Neural progenitor cell (in vitro differentiated cells): ENCODE data around the gene GPBAR1. TPM values are rescaled to one million over a fixed set of nuclear protein-coding genes. Genes with fewer than 3 reads are reported as not detected.

ENCODE experiments used
- DNase-seq: peaks from one replicate; pipeline ENCODE4 v3.0.0-alpha.2; 2016; ENCODE audit warnings: low spot score
- H2AFZ ChIP-seq: fragments of 200-600 bp; sonication (generic); replicated peaks from 2 replicates; pipeline ENCODE4 v1.6.1; 2016; ENCODE audit warnings: antibody characterized with exemption
- H3F3A ChIP-seq: fragments of 200-600 bp; sonication (generic); 2 replicates; pipeline ENCODE4 v1.6.1; 2016; ENCODE audit warnings: antibody characterized with exemption, low read depth
- H3K27ac ChIP-seq: fragments of 200-600 bp; sonication (generic); 2 replicates; pipeline ENCODE4 v1.5.1; 2016; ENCODE audit warnings: mild to moderate bottlenecking
- H3K27me3 ChIP-seq: fragments of 200-600 bp; sonication (generic); 2 replicates; pipeline ENCODE4 v1.6.1; 2016; ENCODE audit warnings: mild to moderate bottlenecking, moderate library complexity
- H3K36me3 ChIP-seq: fragments of 200-600 bp; sonication (generic); 2 replicates; pipeline ENCODE4 v1.5.1; 2016
- H3K4me1 ChIP-seq: fragments of 200-600 bp; sonication (generic); 2 replicates; pipeline ENCODE4 v1.6.1; 2016; ENCODE audit warnings: mixed run types
- H3K4me2 ChIP-seq: fragments of 200-600 bp; sonication (generic); 2 replicates; pipeline ENCODE4 v1.6.1; 2016
- H3K4me3 ChIP-seq: fragments of 200-600 bp; sonication (generic); 2 replicates; pipeline ENCODE4 v1.5.1; 2016
- H3K79me2 ChIP-seq: fragments of 200-600 bp; sonication (generic); 2 replicates; pipeline ENCODE4 v1.6.1; 2016; ENCODE audit warnings: low read depth
- H3K9ac ChIP-seq: fragments of 200-600 bp; sonication (generic); 2 replicates; pipeline ENCODE4 v1.6.1; 2016
- H3K9me3 ChIP-seq: fragments of 200-600 bp; sonication (generic); 2 replicates; pipeline ENCODE4 v1.5.1; 2016; ENCODE audit warnings: low read depth
- H4K20me1 ChIP-seq: fragments of 200-600 bp; sonication (generic); 2 replicates; pipeline ENCODE4 v1.6.1; 2016; ENCODE audit warnings: low read depth
- H3K27ac Mint-ChIP-seq: 3 replicates; pipeline ENCODE4 v1.8.0; 2021; ENCODE audit warnings: mixed read lengths
- H3K27me3 Mint-ChIP-seq: 2 replicates; pipeline ENCODE4 v1.8.0; 2022; ENCODE audit warnings: low read depth, mild to moderate bottlenecking, inconsistent platforms, moderate library complexity, mixed read lengths; ENCODE audit not compliant: insufficient read depth
- H3K36me3 Mint-ChIP-seq: 3 replicates; pipeline ENCODE4 v1.8.0; 2021; ENCODE audit warnings: mixed read lengths
- H3K4me1 Mint-ChIP-seq: 3 replicates; pipeline ENCODE4 v1.8.0; 2021; ENCODE audit warnings: mixed read lengths
- H3K4me3 Mint-ChIP-seq: 3 replicates; pipeline ENCODE4 v1.8.0; 2021; ENCODE audit warnings: mild to moderate bottlenecking, moderate library complexity, mixed read lengths
- H3K9me3 Mint-ChIP-seq: 3 replicates; pipeline ENCODE4 v1.8.0; 2020; ENCODE audit warnings: mixed read lengths
- EZH2 ChIP-seq: fragments of 200-600 bp; sonication (generic); IDR thresholded peaks from 2 replicates; pipeline ENCODE4 v1.6.1; 2017; ENCODE audit warnings: antibody characterized with exemption, mild to moderate bottlenecking, moderate library complexity
- EZH2phosphoT487 ChIP-seq: fragments of 200-600 bp; sonication (generic); IDR thresholded peaks from 2 replicates; pipeline ENCODE4 v1.6.1; 2017; ENCODE audit warnings: antibody characterized with exemption
- total RNA-seq: library from RNA; depleted of rRNA; stranded (reverse); fragments of >200 nt; gene quantifications from 2 replicates; pipeline ENCODE4 v1.2.3, GENCODE V29; 2015; ENCODE audit warnings: low replicate concordance
- TF ChIP-seq, protein P1 (sequence below): fragments of 200-600 bp; sonication (generic); IDR thresholded peaks from 2 replicates; pipeline ENCODE4 v1.5.1; 2017; ENCODE audit warnings: antibody characterized with exemption, mild to moderate bottlenecking

The GPBAR1 gene
- total RNA-seq, 1 donor from 2014 or later: not detected

DNA sequence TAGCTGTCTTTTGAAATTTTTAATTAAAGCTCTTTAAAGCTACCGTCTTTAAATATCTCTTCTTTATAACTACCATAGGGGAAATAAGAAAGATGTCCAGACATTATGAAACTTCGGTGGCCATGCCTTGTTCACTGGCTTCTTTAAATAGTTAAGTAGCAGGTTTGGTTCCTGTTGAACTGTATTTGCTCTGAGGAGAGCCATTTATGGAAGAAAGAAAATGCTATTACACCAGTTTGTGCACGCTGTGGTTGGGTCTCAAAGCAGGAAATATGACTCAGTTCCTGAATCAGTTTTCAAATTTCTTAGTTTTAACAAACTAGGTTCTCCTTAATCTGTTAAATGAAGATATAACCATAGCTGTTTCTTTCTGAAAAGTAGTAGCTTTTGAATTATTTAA, 31.6 kb upstream of the GPBAR1 start:
- DNase-seq: no peak
- Histone ChIP-seq H3K79me2 (peaks cover 18% of the 10 kb centered on the region), H3K4me1 (no peaks in the 10 kb centered on the region), H3F3A (no peaks in the 10 kb centered on the region), H3K9ac (no peak overlapping the region), H3K36me3 (peaks cover 15% of the 10 kb centered on the region), H3K9me3 (no peaks in the 10 kb centered on the region), H3K4me3 (no peak overlapping the region), H3K4me2 (no peak overlapping the region), H3K27ac (no peak overlapping the region), H3K27me3 (no peaks in the 10 kb centered on the region), H4K20me1 (peaks cover 28% of the 10 kb centered on the region), H2AFZ (no peak overlapping the region)
- Mint-ChIP-seq H3K27ac (no peak overlapping the region), H3K27me3 (no peaks in the 10 kb centered on the region), H3K4me3 (no peak overlapping the region), H3K36me3 (peaks cover 34% of the 10 kb centered on the region), H3K4me1 (no peaks in the 10 kb centered on the region), H3K9me3 (no peaks in the 10 kb centered on the region)
- TF ChIP-seq EZH2: no peak

DNA sequence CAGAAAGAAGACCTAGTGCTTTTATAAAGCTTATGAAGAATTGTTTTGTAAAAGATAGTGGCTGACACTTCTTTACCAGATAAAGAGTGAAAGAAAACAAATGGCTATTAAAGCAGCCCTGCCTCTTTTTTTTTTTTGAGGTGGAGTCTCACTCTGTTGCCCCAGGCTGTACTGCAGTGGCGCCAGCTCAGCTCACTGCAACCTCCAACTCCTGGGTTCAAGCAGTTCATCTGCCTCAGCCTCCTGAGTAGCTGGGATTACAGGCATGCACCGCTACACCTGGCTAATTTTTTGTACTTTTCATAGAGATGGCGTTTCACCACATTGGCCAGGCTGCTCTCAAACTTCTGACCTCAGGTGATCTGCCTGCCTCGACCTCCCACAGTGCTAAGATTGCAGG, 31.0 kb upstream of the GPBAR1 start:
- Mint-ChIP-seq H3K27ac (no peak overlapping the region), H3K4me1 (no peaks in the 10 kb centered on the region), H3K4me3 (no peak overlapping the region), H3K9me3 (no peaks in the 10 kb centered on the region), H3K27me3 (no peaks in the 10 kb centered on the region), H3K36me3 (peaks cover 30% of the 10 kb centered on the region)
- TF ChIP-seq EZH2: no peak
- no peak for TF ChIP-seq EZH2phosphoT487
- TF ChIP-seq, protein P1, sequence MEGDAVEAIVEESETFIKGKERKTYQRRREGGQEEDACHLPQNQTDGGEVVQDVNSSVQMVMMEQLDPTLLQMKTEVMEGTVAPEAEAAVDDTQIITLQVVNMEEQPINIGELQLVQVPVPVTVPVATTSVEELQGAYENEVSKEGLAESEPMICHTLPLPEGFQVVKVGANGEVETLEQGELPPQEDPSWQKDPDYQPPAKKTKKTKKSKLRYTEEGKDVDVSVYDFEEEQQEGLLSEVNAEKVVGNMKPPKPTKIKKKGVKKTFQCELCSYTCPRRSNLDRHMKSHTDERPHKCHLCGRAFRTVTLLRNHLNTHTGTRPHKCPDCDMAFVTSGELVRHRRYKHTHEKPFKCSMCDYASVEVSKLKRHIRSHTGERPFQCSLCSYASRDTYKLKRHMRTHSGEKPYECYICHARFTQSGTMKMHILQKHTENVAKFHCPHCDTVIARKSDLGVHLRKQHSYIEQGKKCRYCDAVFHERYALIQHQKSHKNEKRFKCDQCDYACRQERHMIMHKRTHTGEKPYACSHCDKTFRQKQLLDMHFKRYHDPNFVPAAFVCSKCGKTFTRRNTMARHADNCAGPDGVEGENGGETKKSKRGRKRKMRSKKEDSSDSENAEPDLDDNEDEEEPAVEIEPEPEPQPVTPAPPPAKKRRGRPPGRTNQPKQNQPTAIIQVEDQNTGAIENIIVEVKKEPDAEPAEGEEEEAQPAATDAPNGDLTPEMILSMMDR: no peak
- Histone ChIP-seq H3K27ac (no peak overlapping the region), H3K9me3 (no peaks in the 10 kb centered on the region), H3K9ac (no peak overlapping the region), H3K36me3 (peaks cover 15% of the 10 kb centered on the region), H3K4me1 (no peaks in the 10 kb centered on the region), H4K20me1 (peaks cover 22% of the 10 kb centered on the region), H3K79me2 (peaks cover 11% of the 10 kb centered on the region), H3K27me3 (no peaks in the 10 kb centered on the region), H3F3A (no peaks in the 10 kb centered on the region), H3K4me3 (no peak overlapping the region), H3K4me2 (no peak overlapping the region), H2AFZ (no peak overlapping the region)
- no peak for DNase-seq

DNA sequence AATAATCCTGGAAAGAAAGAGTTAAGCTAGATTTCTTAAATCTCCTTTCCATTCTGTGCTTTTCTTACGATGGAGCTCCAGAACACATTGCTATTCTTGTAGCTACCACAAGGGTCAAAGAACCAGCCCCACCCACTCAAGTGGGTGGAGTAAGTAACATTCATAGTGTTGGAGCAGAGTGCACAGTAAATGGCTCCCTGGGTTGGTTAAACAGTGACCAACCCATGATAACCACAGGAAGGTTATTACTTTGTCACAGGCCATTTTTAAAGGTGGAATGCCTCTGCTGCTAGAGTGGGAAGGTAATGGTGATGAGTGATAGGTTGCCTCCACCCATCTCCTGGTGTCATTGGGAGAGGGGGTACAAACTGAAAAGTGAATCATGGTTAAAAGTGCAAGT, 29.9 kb upstream of the GPBAR1 start:
- TF ChIP-seq, protein P1: peak; percentile 12
- no peak for TF ChIP-seq EZH2
- H3K9me3 ChIP-seq: no peaks in the 10 kb centered on the region
- no peak overlapping the region for H3K4me3 Mint-ChIP-seq
- DNase-seq: no peak
- H3K9me3 Mint-ChIP-seq: no peaks in the 10 kb centered on the region
- H3K27me3 Mint-ChIP-seq: peaks cover 2% of the 10 kb centered on the region
- H3K36me3 Mint-ChIP-seq: peaks cover 30% of the 10 kb centered on the region
- peaks cover 1% of the 10 kb centered on the region for H3K79me2 ChIP-seq
- no peak overlapping the region for H3K27ac ChIP-seq
- no peaks in the 10 kb centered on the region for H3K4me1 ChIP-seq
- peaks cover 15% of the 10 kb centered on the region for H3K36me3 ChIP-seq
- H2AFZ ChIP-seq: no peak overlapping the region
- H3F3A ChIP-seq: no peaks in the 10 kb centered on the region
- no peaks in the 10 kb centered on the region for H3K27me3 ChIP-seq
- no peak overlapping the region for H3K4me3 ChIP-seq
- H4K20me1 ChIP-seq: peaks cover 12% of the 10 kb centered on the region
- no peak overlapping the region for H3K4me2 ChIP-seq
- no peak overlapping the region for H3K27ac Mint-ChIP-seq
- H3K9ac ChIP-seq: no peak overlapping the region
- no peaks in the 10 kb centered on the region for H3K4me1 Mint-ChIP-seq

GRCh38 chr2:218233543-218233942, 27.3 kb upstream of the GPBAR1 start:
- Mint-ChIP-seq H3K27ac (no peak overlapping the region), H3K4me3 (no peak overlapping the region), H3K4me1 (no peaks in the 10 kb centered on the region), H3K27me3 (peaks cover 2% of the 10 kb centered on the region), H3K9me3 (no peaks in the 10 kb centered on the region), H3K36me3 (peaks cover 26% of the 10 kb centered on the region)
- H3K79me2 ChIP-seq: no peaks in the 10 kb centered on the region
- H3K4me2 ChIP-seq: no peak overlapping the region
- H3K27me3 ChIP-seq: no peaks in the 10 kb centered on the region
- H3K4me1 ChIP-seq: no peaks in the 10 kb centered on the region
- H3K36me3 ChIP-seq: peaks cover 15% of the 10 kb centered on the region
- no peak overlapping the region for H2AFZ ChIP-seq
- no peaks in the 10 kb centered on the region for H4K20me1 ChIP-seq
- DNase-seq: no peak
- TF ChIP-seq EZH2phosphoT487 (no peak), EZH2 (no peak)
- TF ChIP-seq, protein P1: no peak
- no peaks in the 10 kb centered on the region for H3K9me3 ChIP-seq
- no peak overlapping the region for H3K4me3 ChIP-seq
- no peak overlapping the region for H3K9ac ChIP-seq
- H3K27ac ChIP-seq: no peak overlapping the region
- no peaks in the 10 kb centered on the region for H3F3A ChIP-seq
